ENCODE results near the gene ATP4A. TPM values are rescaled to one million over a fixed set of nuclear protein-coding genes. Genes with fewer than 3 reads are reported as not detected.

ATP4A gene
- total RNA-seq, 2 donors from 2014 or later = 8.2 TPM; not detected in 1

DNA sequence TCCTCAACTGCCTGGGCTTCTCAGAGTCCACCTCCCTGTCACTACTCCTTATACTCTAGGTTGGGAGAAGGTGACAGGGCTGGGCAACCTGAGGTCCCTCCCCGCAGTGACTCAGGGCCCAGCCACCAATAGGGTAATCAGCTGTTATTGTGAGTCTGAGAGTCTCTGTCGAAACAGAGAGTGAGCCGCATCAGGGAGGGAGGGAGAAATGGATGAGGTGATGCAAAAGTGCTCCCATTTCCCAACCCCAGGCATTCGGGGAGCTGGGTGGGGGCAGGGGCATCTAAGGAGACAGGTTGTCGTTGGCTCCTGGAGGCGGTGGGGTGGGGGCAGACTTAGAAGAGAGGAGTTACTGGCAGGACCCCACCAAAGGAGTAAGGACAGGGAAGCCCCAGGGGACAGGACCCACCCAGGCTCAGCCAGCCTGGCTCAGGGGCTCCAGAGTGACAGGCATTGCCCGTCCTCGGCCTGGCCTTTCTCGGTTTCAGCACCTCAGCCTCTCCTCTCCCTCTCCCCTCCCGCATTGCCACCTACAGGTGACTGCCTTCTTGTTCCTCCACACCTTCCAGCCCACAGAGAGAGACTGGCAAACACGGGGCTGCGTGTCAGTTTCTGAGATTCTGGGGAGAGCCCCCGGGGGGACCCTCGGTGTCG is 49.7 kb downstream of the ATP4A start, which contains the start of gene DMKN:
TSS of gene DMKN (minus strand) at position 22 of the 654 bp plus-strand sequence. CDS start 174 bp downstream, outside the sequence.
- ATAC-seq (no peak), DNase-seq (no peak)
- TF ChIP-seq POLR2A (IDR thresholded peaks at IDR 0.05) = no peak
- TF ChIP-seq, protein P1, sequence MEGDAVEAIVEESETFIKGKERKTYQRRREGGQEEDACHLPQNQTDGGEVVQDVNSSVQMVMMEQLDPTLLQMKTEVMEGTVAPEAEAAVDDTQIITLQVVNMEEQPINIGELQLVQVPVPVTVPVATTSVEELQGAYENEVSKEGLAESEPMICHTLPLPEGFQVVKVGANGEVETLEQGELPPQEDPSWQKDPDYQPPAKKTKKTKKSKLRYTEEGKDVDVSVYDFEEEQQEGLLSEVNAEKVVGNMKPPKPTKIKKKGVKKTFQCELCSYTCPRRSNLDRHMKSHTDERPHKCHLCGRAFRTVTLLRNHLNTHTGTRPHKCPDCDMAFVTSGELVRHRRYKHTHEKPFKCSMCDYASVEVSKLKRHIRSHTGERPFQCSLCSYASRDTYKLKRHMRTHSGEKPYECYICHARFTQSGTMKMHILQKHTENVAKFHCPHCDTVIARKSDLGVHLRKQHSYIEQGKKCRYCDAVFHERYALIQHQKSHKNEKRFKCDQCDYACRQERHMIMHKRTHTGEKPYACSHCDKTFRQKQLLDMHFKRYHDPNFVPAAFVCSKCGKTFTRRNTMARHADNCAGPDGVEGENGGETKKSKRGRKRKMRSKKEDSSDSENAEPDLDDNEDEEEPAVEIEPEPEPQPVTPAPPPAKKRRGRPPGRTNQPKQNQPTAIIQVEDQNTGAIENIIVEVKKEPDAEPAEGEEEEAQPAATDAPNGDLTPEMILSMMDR (IDR thresholded peaks at IDR 0.05) = no peak
- intact Hi-C loops (cut with DNase I) = no loop called here
- Histone ChIP-seq H3K36me3 (replicated peaks in 1 of 2; ENCODE audit: insufficient read depth in 1 of 2, low read depth in 2 of 2) (no peaks in the 10 kb centered on the region), H3K4me3 (no peak within 1 kb of the TSS), H3K4me1 (peaks cover 10% of the 10 kb centered on the region), H3K27ac (no peak within 1 kb of the TSS), H3K9me3 (no peaks in the 10 kb centered on the region), H3K27me3 (no peaks in the 10 kb centered on the region)
- WGBS, 2 donors = 36 to 40% methylated on average over 9 to 13 of the region's 15 CpGs

DNA sequence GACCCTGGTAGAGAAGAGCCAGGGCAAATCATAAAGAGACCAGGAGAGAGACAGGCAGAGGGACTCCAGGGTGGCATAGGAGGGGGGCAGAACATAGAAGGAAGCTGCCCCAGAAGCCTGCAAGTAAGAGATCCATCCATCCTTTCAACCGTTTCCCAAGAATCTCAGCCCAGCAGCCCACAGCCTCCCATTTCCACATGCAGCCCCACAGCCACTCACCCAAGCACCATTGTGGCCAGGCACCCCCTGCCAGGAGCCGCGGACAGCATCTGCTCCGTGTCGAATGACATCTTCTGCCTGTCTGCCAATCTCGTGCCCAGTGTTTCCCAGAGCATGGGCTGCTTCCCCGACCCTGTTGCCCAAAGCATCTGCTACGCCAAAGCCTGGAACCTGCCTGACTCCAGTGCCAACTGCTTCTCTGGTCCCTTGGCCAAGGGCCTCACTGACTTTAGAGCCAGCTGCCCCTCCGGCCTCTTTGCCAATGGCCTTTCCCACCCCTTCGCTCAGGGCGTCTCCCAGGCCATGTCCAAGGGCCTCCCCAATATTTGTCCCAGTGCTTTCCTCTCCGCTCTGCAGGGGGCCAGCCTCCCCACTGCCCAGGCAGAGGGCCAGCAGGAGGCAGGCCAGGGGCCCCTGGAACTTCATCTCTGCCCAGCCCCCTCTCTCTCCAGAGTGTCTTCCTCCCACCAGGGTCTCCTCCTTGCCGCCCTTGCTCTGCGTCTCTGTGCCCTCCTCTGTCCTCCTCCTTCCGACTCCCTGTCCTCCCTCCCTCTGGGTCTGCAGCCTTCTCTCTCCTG is 50.4 kb downstream of the ATP4A start:
- WGBS, 2 donors = 71 to 77% methylated on average over 9 to 15 of the region's 15 CpGs
- ATAC-seq = no peak
- intact Hi-C loops (cut with DNase I) = no loop called here

DNA sequence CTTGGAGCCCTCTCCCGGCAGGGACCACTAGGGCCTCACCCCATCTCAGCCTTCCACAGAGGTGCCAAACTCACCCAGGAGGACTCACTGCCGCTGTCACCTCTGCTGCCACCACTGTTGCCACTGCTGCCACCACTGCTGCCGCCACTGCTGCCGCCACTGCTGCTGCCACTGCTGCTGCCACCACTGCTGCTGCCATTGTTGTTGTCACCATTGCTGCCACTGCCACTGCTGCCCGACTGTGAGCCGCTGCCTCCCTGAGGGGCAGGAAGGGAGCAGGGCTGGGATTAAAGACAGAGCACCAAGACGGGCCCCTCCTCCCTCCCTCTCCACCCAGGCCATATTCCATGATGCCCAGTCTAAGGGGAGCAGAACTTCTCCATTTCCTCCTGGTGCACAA is 52.1 kb downstream of the ATP4A start:
- H3K27me3 ChIP-seq = no peaks in the 10 kb centered on the region
- TF ChIP-seq, protein P1 (IDR thresholded peaks at IDR 0.05) = no peak
- no peak for TF ChIP-seq POLR2A (IDR thresholded peaks at IDR 0.05)
- no peak for DNase-seq

More for the DNA sequence above, 50.4 kb downstream of the ATP4A start:
- TF ChIP-seq, protein P1 (IDR thresholded peaks at IDR 0.05) = no peak
- TF ChIP-seq POLR2A (IDR thresholded peaks at IDR 0.05) = no peak
- Histone ChIP-seq H3K27me3 (no peaks in the 10 kb centered on the region), H3K36me3 (replicated peaks in 1 of 2; ENCODE audit: insufficient read depth in 1 of 2, low read depth in 2 of 2) (no peaks in the 10 kb centered on the region), H3K4me1 (peaks cover 18% of the 10 kb centered on the region), H3K4me3 (no peak overlapping the region), H3K27ac (no peak overlapping the region), H3K9me3 (no peaks in the 10 kb centered on the region)
- DNase-seq = no peak

DNA sequence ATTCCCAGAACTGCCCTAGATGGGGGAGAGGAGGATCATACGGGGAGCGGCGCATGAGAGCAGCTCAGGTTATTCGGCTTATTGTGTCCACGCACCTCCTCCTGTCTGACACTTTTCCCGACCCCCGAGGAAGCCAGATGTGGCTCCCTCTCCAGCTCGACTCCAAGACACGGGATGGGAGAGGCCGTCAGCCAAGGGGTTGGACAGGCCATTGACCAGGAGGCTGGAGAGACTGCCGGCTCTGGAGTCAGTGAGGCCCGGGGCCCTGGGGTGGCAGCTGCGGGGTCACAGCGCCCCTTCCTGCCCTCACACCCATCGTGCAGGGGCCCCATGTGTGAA is 52.9 kb downstream of the ATP4A start:
- 0 to 16% methylated on average over 4 to 14 of the region's 15 CpGs for WGBS, 2 donors
- TF ChIP-seq, protein P1 (IDR thresholded peaks at IDR 0.05) = no peak
- no peak for TF ChIP-seq POLR2A (IDR thresholded peaks at IDR 0.05)
- no peak overlapping the region for H3K4me3 ChIP-seq
- peak; percentile 7 for ATAC-seq
- peak overlapping the region; percentile 74 to 92 (median 90) for H3K27ac ChIP-seq
- no peaks in the 10 kb centered on the region for H3K27me3 ChIP-seq
- no peak for DNase-seq
- intact Hi-C loops (cut with DNase I) = no loop called here
- no peaks in the 10 kb centered on the region for H3K36me3 ChIP-seq (replicated peaks in 1 of 2; ENCODE audit: insufficient read depth in 1 of 2, low read depth in 2 of 2)
- H3K4me1 ChIP-seq = peaks cover 19% of the 10 kb centered on the region
- no peaks in the 10 kb centered on the region for H3K9me3 ChIP-seq

More for the DNA sequence above, 52.1 kb downstream of the ATP4A start:
- no peaks in the 10 kb centered on the region for H3K9me3 ChIP-seq
- peaks cover 19% of the 10 kb centered on the region for H3K4me1 ChIP-seq
- no peak overlapping the region for H3K27ac ChIP-seq
- no peak overlapping the region for H3K4me3 ChIP-seq
- H3K36me3 ChIP-seq (replicated peaks in 1 of 2; ENCODE audit: insufficient read depth in 1 of 2, low read depth in 2 of 2) = no peaks in the 10 kb centered on the region
- ATAC-seq = no peak
- intact Hi-C loops (cut with DNase I) = no loop called here
- WGBS, 2 donors = 60 to 78% methylated on average over 4 to 7 of the region's 7 CpGs
